DMS153 treated with DMSO at 0.1 percent for 48 hours (cell line): ENCODE data around the gene CA14.
"Not testable (repeated sequence)": the region's sequence is repeated elsewhere in the genome, so short reads cannot be mapped to it uniquely, and the experiment has no call there.

Source experiments
- DNase-seq: peaks from one replicate; lab custom pipeline; 2025; ENCODE audit not compliant: unreplicated experiment; lab: John Stamatoyannopoulos, UW

CA14 gene

GRCh38 chr1:150280138-150280707, 22.6 kb downstream of the CA14 start:
- no peak for DNase-seq

GRCh38 chr1:150281221-150281757, 23.7 kb downstream of the CA14 start:
- peak; percentile 83 for DNase-seq

- peak; percentile 99 for DNase-seq
Measured at GRCh38 chr1:150281758-150282557, 24.4 kb downstream of the CA14 start, which contains the start of gene CIART. Gene CIART, plus strand, starts transcription at chr1:150282554. Its CDS starts 714 bp downstream, at chr1:150283268.

GRCh38 chr1:150282558-150282958, 25.0 kb downstream of the CA14 start:
- DNase-seq = no peak

GRCh38 chr1:150283260-150283659, 25.7 kb downstream of the CA14 start:
- DNase-seq = no peak

- DNase-seq = no peak
Measured at GRCh38 chr1:150288382-150288781, 30.8 kb downstream of the CA14 start.

GRCh38 chr1:150288822-150289221, 31.2 kb downstream of the CA14 start:
- DNase-seq = no peak

- peak; percentile 96 for DNase-seq
Measured at GRCh38 chr1:150293433-150294253, 36.1 kb downstream of the CA14 start, which contains the start of gene MRPS21. Gene MRPS21, plus strand, starts transcription at chr1:150293861. Its CDS starts 506 bp downstream, at chr1:150294367.

- no peak for DNase-seq
Measured at GRCh38 chr1:150295476-150295875, 37.9 kb downstream of the CA14 start.

- no peak for DNase-seq
Measured at GRCh38 chr1:150299716-150300115, 42.1 kb downstream of the CA14 start.

- no peak for DNase-seq
Measured at GRCh38 chr1:150302338-150302737, 44.8 kb downstream of the CA14 start.

GRCh38 chr1:150302902-150303301, 45.3 kb downstream of the CA14 start:
- DNase-seq = no peak

GRCh38 chr1:150308585-150308984, 51.0 kb downstream of the CA14 start:
- DNase-seq = not testable (repeated sequence)

GRCh38 chr1:150309758-150310508, 52.4 kb downstream of the CA14 start:
- DNase-seq = peak; percentile 62

- DNase-seq = no peak
Measured at GRCh38 chr1:150311762-150312161, 54.2 kb downstream of the CA14 start.
